Neural cell (in vitro differentiated cells): ENCODE measurements around the gene HEATR5B. TPM values are rescaled to one million over a fixed set of nuclear protein-coding genes. Genes with fewer than 3 reads are reported as not detected.

ENCODE experiments used
- H2AFZ ChIP-seq: fragments of 200-600, 300-800 bp; sonication (generic), shearing (Covaris generic); 2 replicates; pipeline ENCODE4 v1.6.0; 2014; ENCODE audit warnings: low read depth, mild to moderate bottlenecking, antibody characterized with exemption, low read length, moderate library complexity
- H3F3A ChIP-seq: fragments of 200-600 bp; shearing (Covaris generic); 2 replicates; pipeline ENCODE4 v1.6.1; 2016; ENCODE audit warnings: mild to moderate bottlenecking, moderate library complexity, mixed read lengths, antibody characterized with exemption, low read length; ENCODE audit not compliant: insufficient read depth, poor library complexity, severe bottlenecking
- H3K27ac ChIP-seq: fragments of 200-600, 300-800 bp; sonication (generic), shearing (Covaris generic); 2 replicates; pipeline ENCODE4 v1.5.1; 2014; ENCODE audit warnings: mild to moderate bottlenecking, low read length, moderate library complexity
- H3K27me3 ChIP-seq: fragments of 300-800, 200-600 bp; sonication (generic), shearing (Covaris generic); 2 replicates; pipeline ENCODE4 v1.6.0; 2014; ENCODE audit warnings: mild to moderate bottlenecking, low read depth, low read length, moderate library complexity; ENCODE audit not compliant: insufficient read depth
- H3K36me3 ChIP-seq: fragments of 300-800, 200-600 bp; sonication (generic), shearing (Covaris generic); 2 replicates; pipeline ENCODE4 v1.5.1; 2014; ENCODE audit warnings: mild to moderate bottlenecking, antibody characterized with exemption, low read length, moderate library complexity; ENCODE audit not compliant: insufficient read depth
- H3K4me2 ChIP-seq: fragments of 300-800, 200-600 bp; sonication (generic), shearing (Covaris generic); 2 replicates; pipeline ENCODE4 v1.6.0; 2014; ENCODE audit warnings: mild to moderate bottlenecking, low read length
- H3K4me3 ChIP-seq: fragments of 300-800, 200-600 bp; sonication (generic), shearing (Covaris generic); 2 replicates; pipeline ENCODE4 v1.5.1; 2014; ENCODE audit warnings: mild to moderate bottlenecking, low read length, moderate library complexity
- H3K79me2 ChIP-seq: fragments of 200-600 bp; shearing (Covaris generic); replicated peaks from 2 replicates; pipeline ENCODE4 v1.6.0; 2014; ENCODE audit warnings: mild to moderate bottlenecking, low read length, moderate library complexity; ENCODE audit not compliant: insufficient read depth
- H3K9ac ChIP-seq: fragments of 300-800, 200-600 bp; sonication (generic), shearing (Covaris generic); 2 replicates; pipeline ENCODE4 v1.6.1; 2016; ENCODE audit warnings: mild to moderate bottlenecking, low read length, mixed read lengths
- H3K9me2 ChIP-seq: fragments of 200-600 bp; shearing (Covaris generic); 2 replicates; pipeline ENCODE4 v1.6.1; 2016; ENCODE audit warnings: mild to moderate bottlenecking, low read length, mixed read lengths; ENCODE audit not compliant: insufficient read depth
- H3K9me3 ChIP-seq: fragments of 200-600, 300-800 bp; sonication (generic), shearing (Covaris generic); 2 replicates; pipeline ENCODE4 v1.6.1; 2016; ENCODE audit warnings: mild to moderate bottlenecking, mixed run types, low read length, moderate library complexity, mixed read lengths
- H4K20me1 ChIP-seq: fragments of 200-600 bp; shearing (Covaris generic); 2 replicates; pipeline ENCODE4 v1.6.1; 2016; ENCODE audit warnings: mild to moderate bottlenecking, mixed run types; ENCODE audit not compliant: insufficient read depth
- EP300 ChIP-seq: fragments of 450-650 bp; conservative IDR thresholded peaks from 2 replicates; pipeline ENCODE4 v1.6.1; 2014; ENCODE audit warnings: antibody characterized with exemption, mild to moderate bottlenecking, moderate library complexity; ENCODE audit not compliant: poor library complexity, severe bottlenecking
- EZH2 ChIP-seq: fragments of 200-600, 300-800 bp; shearing (Covaris generic), sonication (generic); IDR thresholded peaks from 2 replicates; pipeline ENCODE4 v1.6.1; 2014; ENCODE audit warnings: antibody characterized with exemption, low read length, borderline replicate concordance, mild to moderate bottlenecking; ENCODE audit not compliant: insufficient read depth, poor library complexity, severe bottlenecking
- MXI1 ChIP-seq: fragments of 450-650 bp; conservative IDR thresholded peaks from 2 replicates; pipeline ENCODE4 v1.6.1; 2014; ENCODE audit warnings: antibody characterized with exemption, mild to moderate bottlenecking; ENCODE audit not compliant: poor library complexity, severe bottlenecking
- POLR2AphosphoS5 ChIP-seq: IDR thresholded peaks from 2 replicates; pipeline ENCODE4 v1.6.1; 2012
- RAD21 ChIP-seq: fragments of 450-650 bp; conservative IDR thresholded peaks from 2 replicates; pipeline ENCODE4 v1.6.1; 2014; ENCODE audit warnings: antibody characterized with exemption, mild to moderate bottlenecking, moderate library complexity
- SMC3 ChIP-seq: fragments of 450-650 bp; conservative IDR thresholded peaks from 2 replicates; pipeline ENCODE4 v1.6.1; 2014; ENCODE audit warnings: antibody characterized with exemption, mild to moderate bottlenecking, moderate library complexity; ENCODE audit not compliant: poor library complexity
- TAF1 ChIP-seq: IDR thresholded peaks from 2 replicates; pipeline ENCODE4 v1.6.1; 2012; ENCODE audit warnings: low read depth
- polyA minus RNA-seq: library from RNA; depleted of rRNA, polyadenylated mRNA; stranded (reverse); fragments of >200 nt; gene quantifications from 2 replicates; pipeline ENCODE4 v1.2.3, GENCODE V29; 2014
- polyA plus RNA-seq: library from polyadenylated mRNA; depleted of rRNA; stranded (reverse); fragments of >200 nt; gene quantifications from 2 replicates; pipeline ENCODE4 v1.2.3, GENCODE V29; 2014
- TF ChIP-seq, protein P1 (sequence below): fragments of 450-650 bp; IDR thresholded peaks from 2 replicates; pipeline ENCODE4 v1.5.1; 2014; ENCODE audit warnings: antibody characterized with exemption, mild to moderate bottlenecking, moderate library complexity; ENCODE audit not compliant: poor library complexity, severe bottlenecking
- TF ChIP-seq, protein P2 (sequence below): IDR thresholded peaks from 2 replicates; pipeline ENCODE4 v1.6.1; 2012; ENCODE audit warnings: borderline replicate concordance

Gene HEATR5B
- 40.8 and 46.0 TPM in 2 replicates for polyA plus RNA-seq
- 117 and 120 TPM in 2 replicates for polyA minus RNA-seq

DNA sequence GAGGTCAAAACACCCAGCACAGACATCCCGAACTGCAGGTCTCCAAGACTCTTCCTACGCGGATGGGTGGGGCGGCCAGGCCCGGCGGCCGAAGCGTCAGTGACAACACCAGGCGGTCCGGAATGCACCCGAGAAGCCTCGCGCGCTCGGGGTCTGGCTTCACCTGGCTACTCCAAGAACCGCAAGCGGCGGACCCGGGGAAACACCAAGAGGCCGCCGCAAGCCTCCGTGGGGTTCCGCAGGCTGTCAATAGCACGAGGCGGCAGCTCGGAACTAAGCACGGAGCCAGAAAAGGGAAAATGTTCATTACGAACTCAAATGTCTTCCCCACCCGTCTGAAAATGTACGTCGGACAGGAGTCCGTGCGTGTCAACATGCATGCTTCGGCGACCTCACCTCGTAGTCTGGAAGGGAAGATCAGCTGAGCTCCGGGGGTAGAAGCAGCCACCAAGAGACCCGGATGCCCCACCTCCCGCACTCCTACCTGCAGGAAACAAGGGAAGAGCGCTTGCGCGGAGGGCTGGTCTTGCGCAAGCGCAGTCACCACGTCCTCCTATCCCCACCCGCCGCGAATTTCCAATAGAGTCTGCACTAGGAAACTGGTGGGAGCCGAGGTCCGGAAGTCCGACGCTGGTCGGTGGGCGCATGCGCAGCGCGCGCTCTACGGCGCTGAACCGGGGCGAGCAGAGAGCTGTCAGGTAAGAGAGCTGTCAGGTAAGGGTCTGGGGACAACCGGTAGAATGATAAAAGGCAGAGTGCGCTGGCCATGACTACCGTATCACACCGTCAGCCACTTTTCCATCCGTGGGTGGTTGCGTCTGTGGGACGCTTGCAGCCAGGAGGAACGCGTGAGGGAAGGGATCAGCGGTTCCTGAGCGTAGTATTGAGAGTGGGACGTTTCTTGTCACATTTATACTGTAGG lies at the start of gene HEATR5B, which contains the start of gene GPATCH11:
HEATR5B (minus strand) TSS at position 500 of the 922 bp plus-strand sequence. CDS start 958 bp downstream, outside the sequence.
GPATCH11 (plus strand) TSS at position 646 of the 922 bp plus-strand sequence. CDS start 3,864 bp downstream, outside the sequence.
- peak within 1 kb of the TSS; percentile 87 for H3K4me2 ChIP-seq
- no peaks in the 10 kb centered on the region for H3K36me3 ChIP-seq
- peaks cover 15% of the 10 kb centered on the region for H3K79me2 ChIP-seq
- peak within 1 kb of the TSS; percentile 76 for H3K4me3 ChIP-seq
- peak within 1 kb of the TSS; percentile 87 for H2AFZ ChIP-seq
- no peaks in the 10 kb centered on the region for H3K27me3 ChIP-seq
- no peaks in the 10 kb centered on the region for H4K20me1 ChIP-seq
- H3K27ac ChIP-seq = peak within 1 kb of the TSS; percentile 58
- H3K9ac ChIP-seq = peak within 1 kb of the TSS; percentile 81
- TF ChIP-seq, protein P1, sequence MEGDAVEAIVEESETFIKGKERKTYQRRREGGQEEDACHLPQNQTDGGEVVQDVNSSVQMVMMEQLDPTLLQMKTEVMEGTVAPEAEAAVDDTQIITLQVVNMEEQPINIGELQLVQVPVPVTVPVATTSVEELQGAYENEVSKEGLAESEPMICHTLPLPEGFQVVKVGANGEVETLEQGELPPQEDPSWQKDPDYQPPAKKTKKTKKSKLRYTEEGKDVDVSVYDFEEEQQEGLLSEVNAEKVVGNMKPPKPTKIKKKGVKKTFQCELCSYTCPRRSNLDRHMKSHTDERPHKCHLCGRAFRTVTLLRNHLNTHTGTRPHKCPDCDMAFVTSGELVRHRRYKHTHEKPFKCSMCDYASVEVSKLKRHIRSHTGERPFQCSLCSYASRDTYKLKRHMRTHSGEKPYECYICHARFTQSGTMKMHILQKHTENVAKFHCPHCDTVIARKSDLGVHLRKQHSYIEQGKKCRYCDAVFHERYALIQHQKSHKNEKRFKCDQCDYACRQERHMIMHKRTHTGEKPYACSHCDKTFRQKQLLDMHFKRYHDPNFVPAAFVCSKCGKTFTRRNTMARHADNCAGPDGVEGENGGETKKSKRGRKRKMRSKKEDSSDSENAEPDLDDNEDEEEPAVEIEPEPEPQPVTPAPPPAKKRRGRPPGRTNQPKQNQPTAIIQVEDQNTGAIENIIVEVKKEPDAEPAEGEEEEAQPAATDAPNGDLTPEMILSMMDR = peak; percentile 14
- TF ChIP-seq RAD21 (peak; percentile 32), POLR2AphosphoS5 (peak; percentile 75), EP300 (peak; percentile 49), TAF1 (peak; percentile 35), MXI1 (peak; percentile 96), SMC3 (peak; percentile 41), EZH2 (no peak)
- TF ChIP-seq, protein P2, sequence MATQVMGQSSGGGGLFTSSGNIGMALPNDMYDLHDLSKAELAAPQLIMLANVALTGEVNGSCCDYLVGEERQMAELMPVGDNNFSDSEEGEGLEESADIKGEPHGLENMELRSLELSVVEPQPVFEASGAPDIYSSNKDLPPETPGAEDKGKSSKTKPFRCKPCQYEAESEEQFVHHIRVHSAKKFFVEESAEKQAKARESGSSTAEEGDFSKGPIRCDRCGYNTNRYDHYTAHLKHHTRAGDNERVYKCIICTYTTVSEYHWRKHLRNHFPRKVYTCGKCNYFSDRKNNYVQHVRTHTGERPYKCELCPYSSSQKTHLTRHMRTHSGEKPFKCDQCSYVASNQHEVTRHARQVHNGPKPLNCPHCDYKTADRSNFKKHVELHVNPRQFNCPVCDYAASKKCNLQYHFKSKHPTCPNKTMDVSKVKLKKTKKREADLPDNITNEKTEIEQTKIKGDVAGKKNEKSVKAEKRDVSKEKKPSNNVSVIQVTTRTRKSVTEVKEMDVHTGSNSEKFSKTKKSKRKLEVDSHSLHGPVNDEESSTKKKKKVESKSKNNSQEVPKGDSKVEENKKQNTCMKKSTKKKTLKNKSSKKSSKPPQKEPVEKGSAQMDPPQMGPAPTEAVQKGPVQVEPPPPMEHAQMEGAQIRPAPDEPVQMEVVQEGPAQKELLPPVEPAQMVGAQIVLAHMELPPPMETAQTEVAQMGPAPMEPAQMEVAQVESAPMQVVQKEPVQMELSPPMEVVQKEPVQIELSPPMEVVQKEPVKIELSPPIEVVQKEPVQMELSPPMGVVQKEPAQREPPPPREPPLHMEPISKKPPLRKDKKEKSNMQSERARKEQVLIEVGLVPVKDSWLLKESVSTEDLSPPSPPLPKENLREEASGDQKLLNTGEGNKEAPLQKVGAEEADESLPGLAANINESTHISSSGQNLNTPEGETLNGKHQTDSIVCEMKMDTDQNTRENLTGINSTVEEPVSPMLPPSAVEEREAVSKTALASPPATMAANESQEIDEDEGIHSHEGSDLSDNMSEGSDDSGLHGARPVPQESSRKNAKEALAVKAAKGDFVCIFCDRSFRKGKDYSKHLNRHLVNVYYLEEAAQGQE = no peak
- no peaks in the 10 kb centered on the region for H3K9me2 ChIP-seq
- no peaks in the 10 kb centered on the region for H3F3A ChIP-seq
- H3K9me3 ChIP-seq = no peaks in the 10 kb centered on the region

DNA sequence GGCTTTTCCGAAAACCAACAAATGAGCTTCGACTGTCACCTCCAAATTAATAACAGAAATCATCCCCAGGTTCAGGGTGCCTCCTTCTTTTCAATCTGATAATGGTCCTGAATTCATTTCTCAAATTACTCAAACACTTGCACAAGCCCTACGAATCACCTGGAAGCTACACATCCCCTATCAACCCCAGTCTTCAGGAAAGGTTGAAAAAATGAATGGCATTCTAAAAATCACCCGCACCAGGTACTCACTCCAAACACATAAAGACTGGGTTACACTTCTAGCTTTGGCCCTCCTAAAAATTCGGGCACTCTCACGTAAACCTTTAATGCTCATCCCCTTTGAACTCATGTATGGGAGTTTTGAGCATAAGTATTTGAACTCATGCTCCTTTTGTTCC lies 48.7 kb upstream of the HEATR5B start:
- no peaks in the 10 kb centered on the region for H3K79me2 ChIP-seq
- no peak overlapping the region for H3K4me3 ChIP-seq
- no peak overlapping the region for H3K9ac ChIP-seq
- H3K27me3 ChIP-seq = no peaks in the 10 kb centered on the region
- no peaks in the 10 kb centered on the region for H3K9me2 ChIP-seq
- TF ChIP-seq TAF1 = no peak
- no peak for TF ChIP-seq MXI1
- TF ChIP-seq, protein P1 = no peak
- TF ChIP-seq SMC3 = no peak
- no peak for TF ChIP-seq RAD21
- TF ChIP-seq, protein P2 = no peak
- no peak for TF ChIP-seq POLR2AphosphoS5
- TF ChIP-seq EP300 = no peak
- TF ChIP-seq EZH2 = no peak
- H3K9me3 ChIP-seq = no peaks in the 10 kb centered on the region
- no peak overlapping the region for H3K27ac ChIP-seq
- no peaks in the 10 kb centered on the region for H3F3A ChIP-seq
- no peak overlapping the region for H3K4me2 ChIP-seq
- no peak overlapping the region for H2AFZ ChIP-seq
- H3K36me3 ChIP-seq = no peaks in the 10 kb centered on the region
- H4K20me1 ChIP-seq = no peaks in the 10 kb centered on the region
